ENCODE results near the gene ST6GALNAC2. TPM values are rescaled to one million over a fixed set of nuclear protein-coding genes. Genes with fewer than 3 reads are reported as not detected.

Gene ST6GALNAC2
- total and polyA plus RNA-seq, 2 experiments from 2014 or later, result 0.65 to 0.96 TPM

DNA sequence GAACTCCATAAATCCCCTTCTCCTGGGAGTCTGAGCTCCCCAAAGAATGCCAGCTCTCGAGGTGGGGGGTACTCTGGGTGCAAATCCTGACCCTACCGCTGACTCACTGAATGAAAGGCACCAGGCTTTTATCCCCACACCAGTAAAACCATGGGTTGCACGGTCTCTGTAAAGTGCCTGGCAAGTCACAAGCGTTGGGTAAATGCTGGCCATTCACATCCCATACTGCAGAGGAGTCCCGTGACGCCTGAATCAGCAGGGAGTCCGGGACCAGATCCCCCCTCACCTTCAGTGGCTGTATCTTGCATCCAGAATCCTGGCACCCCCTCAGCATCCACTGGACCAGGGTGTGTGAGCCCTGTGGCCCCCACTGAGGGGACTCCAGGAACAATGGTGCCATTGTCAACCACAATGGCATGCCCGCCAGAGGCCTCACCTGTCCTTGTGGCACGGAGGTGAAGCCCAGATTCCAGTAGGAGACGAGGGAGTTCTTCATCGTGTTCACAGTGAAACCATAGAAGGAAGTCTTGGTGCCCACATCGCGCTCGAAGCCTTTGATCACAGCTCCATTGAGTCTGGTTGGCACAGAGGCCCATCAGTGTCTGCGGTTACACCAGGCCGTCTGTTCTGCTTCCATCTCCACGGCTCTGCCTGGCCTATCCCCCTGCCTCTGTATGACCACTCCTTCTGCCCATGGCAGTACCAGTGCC is 13.3 kb downstream of the ST6GALNAC2 start:
- Histone ChIP-seq H3K27ac (no peak overlapping the region), H3K9me2 (ENCODE audit: insufficient read depth) (no peaks in the 10 kb centered on the region), H4K20me1 (ENCODE audit: insufficient read depth) (no peaks in the 10 kb centered on the region), H2AFZ (no peak overlapping the region), H3K79me2 (ENCODE audit: insufficient read depth) (no peaks in the 10 kb centered on the region), H3K4me1 (ENCODE audit: insufficient read depth) (no peaks in the 10 kb centered on the region), H3K9me3 (ENCODE audit: low read depth) (no peaks in the 10 kb centered on the region), H3F3A (ENCODE audit: insufficient read depth) (peaks cover 2% of the 10 kb centered on the region; the same call in 1 of the 2 replicates), H3K4me3 (no peak overlapping the region), H3K9ac (no peak overlapping the region), H3K27me3 (replicated peaks; ENCODE audit: insufficient read depth) (no peaks in the 10 kb centered on the region), H3K36me3 (ENCODE audit: low read depth) (no peaks in the 10 kb centered on the region), H3K4me2 (ENCODE audit: unreplicated experiment) (no peak overlapping the region)
- TF ChIP-seq EZH2phosphoT487 (IDR thresholded peaks at IDR 0.05; ENCODE audit: insufficient read depth, low read depth), result no peak
- TF ChIP-seq EZH2 (IDR thresholded peaks at IDR 0.05; ENCODE audit: insufficient read depth, poor library complexity, severe bottlenecking), result no peak
- in situ Hi-C loops (cut with MboI), result no loop called here
- no peak for DNase-seq
- 92 to 94% methylated on average over 17 of the region's 17 CpGs for WGBS, 2 experiments (ENCODE audit: low coverage in 1 of 2, low lambda C conversion rate in 2 of 2, missing lambda C conversion rate in 2 of 2)

DNA sequence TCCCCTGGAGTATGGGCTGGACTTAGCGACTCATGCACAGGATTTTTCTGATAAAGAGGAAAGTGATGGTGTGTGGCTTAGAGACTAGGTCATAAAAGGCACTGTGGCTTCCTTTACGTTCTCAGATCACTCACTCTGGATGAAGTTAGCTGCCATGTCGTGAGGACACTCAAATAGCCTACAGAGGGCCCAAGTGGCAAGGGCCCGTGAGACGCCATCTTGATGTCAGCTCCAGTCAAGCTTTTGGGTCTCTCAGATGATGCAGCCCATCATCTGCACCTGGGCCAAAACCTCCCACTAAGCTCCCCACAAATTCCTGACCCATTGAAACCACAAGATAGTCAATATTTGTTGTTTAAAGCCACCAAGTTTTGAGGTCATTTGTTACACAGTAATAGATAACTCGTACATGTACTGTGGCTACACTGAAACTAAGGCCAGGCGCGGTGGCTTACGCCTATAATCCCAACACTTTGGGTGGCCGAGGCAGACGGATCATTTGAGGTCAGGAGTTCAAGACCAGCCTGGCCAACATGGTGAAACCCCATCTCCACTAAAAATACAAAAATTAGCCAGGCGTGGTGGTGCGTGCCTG is 14.7 kb downstream of the ST6GALNAC2 start:
- H3K9me2 ChIP-seq (ENCODE audit: insufficient read depth), result no peaks in the 10 kb centered on the region
- H4K20me1 ChIP-seq (ENCODE audit: insufficient read depth), result no peaks in the 10 kb centered on the region
- WGBS, 2 experiments (ENCODE audit: low coverage in 1 of 2, low lambda C conversion rate in 2 of 2, missing lambda C conversion rate in 2 of 2), result 91 to 95% methylated on average over 13 of the region's 13 CpGs
- in situ Hi-C loops (cut with MboI), result no loop called here
- H2AFZ ChIP-seq, result no peak overlapping the region
- no peaks in the 10 kb centered on the region for H3K36me3 ChIP-seq (ENCODE audit: low read depth)
- no peak overlapping the region for H3K9ac ChIP-seq
- no peak overlapping the region for H3K4me3 ChIP-seq
- peaks cover 13% of the 10 kb centered on the region for H3F3A ChIP-seq (ENCODE audit: insufficient read depth)
- no peak overlapping the region for H3K27ac ChIP-seq
- no peaks in the 10 kb centered on the region for H3K9me3 ChIP-seq (ENCODE audit: low read depth)
- H3K79me2 ChIP-seq (ENCODE audit: insufficient read depth), result peaks cover 3% of the 10 kb centered on the region; the same call in 1 of the 2 replicates
- H3K4me1 ChIP-seq (ENCODE audit: insufficient read depth), result no peaks in the 10 kb centered on the region
- H3K27me3 ChIP-seq (replicated peaks; ENCODE audit: insufficient read depth), result no peaks in the 10 kb centered on the region
- no peak for DNase-seq
- TF ChIP-seq EZH2 (IDR thresholded peaks at IDR 0.05; ENCODE audit: insufficient read depth, poor library complexity, severe bottlenecking) (no peak), EZH2phosphoT487 (IDR thresholded peaks at IDR 0.05; ENCODE audit: insufficient read depth, low read depth) (no peak)
- H3K4me2 ChIP-seq (ENCODE audit: unreplicated experiment), result no peak overlapping the region

DNA sequence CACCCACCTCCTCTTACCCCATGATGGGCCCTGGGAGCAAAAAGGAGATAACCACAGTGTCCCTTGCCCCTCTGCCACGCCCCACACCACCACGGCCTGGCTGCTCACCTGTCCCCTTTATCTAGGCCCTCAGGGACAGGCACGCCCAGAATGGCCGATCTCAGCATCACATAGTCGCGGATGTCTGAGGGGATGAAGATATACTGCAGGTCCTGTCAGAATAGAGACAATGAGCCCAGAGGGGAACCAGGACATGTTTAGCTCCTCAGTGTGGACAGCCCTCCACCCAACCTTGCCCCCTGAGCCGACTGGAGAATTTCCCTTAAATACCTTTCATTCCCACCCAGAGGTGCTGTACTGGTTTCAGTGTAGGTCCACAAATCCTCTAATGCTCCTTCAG is 15.2 kb downstream of the ST6GALNAC2 start:
- Histone ChIP-seq H3K9me2 (ENCODE audit: insufficient read depth) (no peaks in the 10 kb centered on the region), H3K4me1 (ENCODE audit: insufficient read depth) (no peaks in the 10 kb centered on the region), H3K4me2 (ENCODE audit: unreplicated experiment) (no peak overlapping the region), H3K36me3 (ENCODE audit: low read depth) (peaks cover 4% of the 10 kb centered on the region; the same call in 1 of the 2 replicates), H3K9me3 (ENCODE audit: low read depth) (no peaks in the 10 kb centered on the region), H3K27ac (no peak overlapping the region), H3K27me3 (replicated peaks; ENCODE audit: insufficient read depth) (no peaks in the 10 kb centered on the region), H3F3A (ENCODE audit: insufficient read depth) (peaks cover 19% of the 10 kb centered on the region), H4K20me1 (ENCODE audit: insufficient read depth) (no peaks in the 10 kb centered on the region), H3K9ac (no peak overlapping the region), H3K79me2 (ENCODE audit: insufficient read depth) (peaks cover 8% of the 10 kb centered on the region), H2AFZ (no peak overlapping the region), H3K4me3 (no peak overlapping the region)
- no peak for TF ChIP-seq EZH2 (IDR thresholded peaks at IDR 0.05; ENCODE audit: insufficient read depth, poor library complexity, severe bottlenecking)
- no peak for TF ChIP-seq EZH2phosphoT487 (IDR thresholded peaks at IDR 0.05; ENCODE audit: insufficient read depth, low read depth)
- WGBS, 2 experiments (ENCODE audit: low coverage in 1 of 2, low lambda C conversion rate in 2 of 2, missing lambda C conversion rate in 2 of 2), result 96 to 97% methylated on average over 7 of the region's 7 CpGs
- no peak for DNase-seq
- in situ Hi-C loops (cut with MboI), result no loop called here

DNA sequence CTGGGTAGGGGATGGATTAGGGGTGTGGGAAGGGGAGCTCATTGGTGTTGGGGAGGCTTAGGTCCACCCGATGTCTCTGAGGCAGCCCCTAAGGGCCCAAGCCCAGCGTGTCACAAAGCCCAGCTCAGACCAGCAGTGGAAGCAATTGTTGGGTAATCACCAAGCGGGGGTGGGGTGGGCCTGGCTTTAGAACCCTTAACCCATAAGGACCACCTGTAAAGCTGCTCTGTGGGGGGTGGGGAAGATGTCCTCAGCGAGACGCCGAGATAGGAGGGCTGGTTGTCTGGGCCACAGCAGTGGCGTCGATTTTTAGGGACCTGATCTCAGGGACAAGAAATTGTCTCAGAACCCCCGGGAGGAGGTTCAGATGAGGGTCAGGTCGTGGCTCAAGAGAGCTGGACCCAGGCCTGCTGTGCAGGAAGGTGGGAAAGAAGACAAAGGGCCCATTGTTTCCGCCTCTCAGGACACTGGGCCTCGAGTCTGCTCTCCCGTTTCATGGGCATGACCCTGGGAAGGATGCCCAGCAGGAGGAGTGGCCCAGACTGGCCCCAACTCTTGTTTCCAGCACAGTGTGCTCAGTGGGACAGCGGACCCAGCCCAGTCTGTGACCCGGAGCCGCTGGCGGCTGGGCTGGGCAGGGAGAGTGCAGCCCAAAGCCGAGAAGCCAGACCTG is 15.9 kb downstream of the ST6GALNAC2 start:
- Histone ChIP-seq H3K9me2 (ENCODE audit: insufficient read depth) (no peaks in the 10 kb centered on the region), H3K4me1 (ENCODE audit: insufficient read depth) (no peaks in the 10 kb centered on the region), H3K36me3 (ENCODE audit: low read depth) (peaks cover 9% of the 10 kb centered on the region; the same call in 1 of the 2 replicates), H3K4me3 (no peak overlapping the region), H2AFZ (no peak overlapping the region), H3K9me3 (ENCODE audit: low read depth) (no peaks in the 10 kb centered on the region), H3K27ac (no peak overlapping the region), H3F3A (ENCODE audit: insufficient read depth) (peaks cover 20% of the 10 kb centered on the region), H3K27me3 (replicated peaks; ENCODE audit: insufficient read depth) (no peaks in the 10 kb centered on the region), H3K79me2 (ENCODE audit: insufficient read depth) (peaks cover 12% of the 10 kb centered on the region), H4K20me1 (ENCODE audit: insufficient read depth) (no peaks in the 10 kb centered on the region), H3K4me2 (ENCODE audit: unreplicated experiment) (no peak overlapping the region), H3K9ac (no peak overlapping the region)
- 46 to 52% methylated on average over 17 to 18 of the region's 18 CpGs for WGBS, 2 experiments (ENCODE audit: low coverage in 1 of 2, low lambda C conversion rate in 2 of 2, missing lambda C conversion rate in 2 of 2)
- no peak for DNase-seq
- TF ChIP-seq EZH2phosphoT487 (IDR thresholded peaks at IDR 0.05; ENCODE audit: insufficient read depth, low read depth), result no peak
- TF ChIP-seq EZH2 (IDR thresholded peaks at IDR 0.05; ENCODE audit: insufficient read depth, poor library complexity, severe bottlenecking), result no peak
- in situ Hi-C loops (cut with MboI), result no loop called here
